PC-9 (cell line): ENCODE results near the gene DNAJB6. TPM values are rescaled to one million over a fixed set of nuclear protein-coding genes. Genes with fewer than 3 reads are reported as not detected.

Experiments used
- BruUV-seq: library from RNA; stranded (reverse); fragments of 400-500 nt; replicated peaks from 2 replicates; lab custom pipeline; 2021; lab: Mats Ljungman, UMichigan
- CTCF ChIA-PET: fragments of 300-600 bp; sonication (Branson Sonifier 250); formaldehyde crosslinking; loops from one replicate; lab custom pipeline; 2022; ENCODE audit warnings: antibody characterized with exemption; lab: Charles Lee
- POLR2A ChIA-PET: fragments of 300-600 bp; sonication (Branson Sonifier 250); formaldehyde crosslinking; loops from one replicate; lab custom pipeline; 2022; ENCODE audit warnings: antibody characterized with exemption; ENCODE audit not compliant: unreplicated experiment; lab: Charles Lee
- DNase-seq, 2 experiments: peaks; one replicate each; pipeline versions ENCODE4 v3.0.0 to v3.0.0-alpha.2; 2015 to 2022; ENCODE audit warnings: mixed read lengths in 1 of 2
- H2AFZ ChIP-seq: fragments of 200-600 bp; sonication (generic); 2 replicates; pipeline ENCODE4 v1.8.1; 2017; ENCODE audit warnings: antibody characterized with exemption
- H3F3A ChIP-seq: fragments of 200-600 bp; sonication (generic); 2 replicates; pipeline ENCODE4 v1.8.1; 2017; ENCODE audit warnings: antibody characterized with exemption, mild to moderate bottlenecking, low read depth; ENCODE audit not compliant: insufficient read depth
- H3K27ac ChIP-seq: fragments of 200-600 bp; sonication (generic); 2 replicates; pipeline ENCODE4 v1.6.1; 2016; ENCODE audit warnings: mixed run types
- H3K27me3 ChIP-seq: fragments of 200-600 bp; sonication (generic); 2 replicates; pipeline ENCODE4 v1.6.1; 2016; ENCODE audit warnings: low read depth, mixed run types; ENCODE audit not compliant: insufficient read depth
- H3K36me3 ChIP-seq: fragments of 200-600 bp; sonication (generic); 2 replicates; pipeline ENCODE4 v1.6.1; 2016; ENCODE audit warnings: low read depth, mixed run types
- H3K4me1 ChIP-seq: fragments of 200-600 bp; sonication (generic); replicated peaks from 2 replicates; pipeline ENCODE4 v1.6.1; 2016; ENCODE audit warnings: mixed run types; ENCODE audit not compliant: insufficient read depth
- H3K4me2 ChIP-seq: fragments of 200-600 bp; sonication (generic); 2 replicates; pipeline ENCODE4 v1.6.1; 2017; ENCODE audit warnings: mixed run types
- H3K4me3 ChIP-seq: fragments of 200-600 bp; sonication (generic); 2 replicates; pipeline ENCODE4 v1.6.1; 2016; ENCODE audit warnings: mixed run types
- H3K79me2 ChIP-seq: fragments of 200-600 bp; sonication (generic); 2 replicates; pipeline ENCODE4 v1.6.1; 2017; ENCODE audit warnings: low read depth, mixed run types
- H3K9me2 ChIP-seq: fragments of 200-600 bp; sonication (generic); 2 replicates; pipeline ENCODE4 v1.8.1; 2017; ENCODE audit warnings: mild to moderate bottlenecking; ENCODE audit not compliant: insufficient read depth
- H3K9me3 ChIP-seq: fragments of 200-600 bp; sonication (generic); 2 replicates; pipeline ENCODE4 v1.8.1; 2016; ENCODE audit warnings: low read depth; ENCODE audit not compliant: insufficient read depth
- H4K20me1 ChIP-seq: fragments of 200-600 bp; sonication (generic); 2 replicates; pipeline ENCODE4 v1.8.1; 2017; ENCODE audit not compliant: insufficient read depth
- EZH2 ChIP-seq: fragments of 200-600 bp; sonication (generic); IDR thresholded peaks from 2 replicates; pipeline ENCODE4 v1.8.0; 2017; ENCODE audit warnings: antibody characterized with exemption, low read depth
- intact Hi-C: fragments of 100-400 bp; cut with micrococcal nuclease; formaldehyde crosslinking; loops from one replicate; pipeline ENCODE4 v1.10.0; 2022; ENCODE audit not compliant: unreplicated experiment
- total RNA-seq: library from RNA; stranded (reverse); gene quantifications from 2 replicates; pipeline ENCODE4 v1.2.3, GENCODE V29; 2021
- TF ChIP-seq, protein P1 (sequence below): fragments of 200-600 bp; sonication (generic); conservative IDR thresholded peaks from 2 replicates; pipeline ENCODE4 v1.6.1; 2017; ENCODE audit warnings: mixed run types, antibody characterized with exemption, mild to moderate bottlenecking, moderate library complexity

DNAJB6 gene
- total RNA-seq, 1 experiment from 2014 or later = 182 TPM

GRCh38 chr7:157395206-157395605 lies 58.4 kb downstream of the DNAJB6 start:
- intact Hi-C loops = no loop called here
- no peak overlapping the region for H3K4me2 ChIP-seq
- H3K9me2 ChIP-seq = no peaks in the 10 kb centered on the region
- no peaks in the 10 kb centered on the region for H3K4me1 ChIP-seq
- no peak overlapping the region for H3K4me3 ChIP-seq
- H3K79me2 ChIP-seq = peaks cover 51% of the 10 kb centered on the region
- DNase-seq = no peak
- H3F3A ChIP-seq = peaks cover 37% of the 10 kb centered on the region
- POLR2A ChIA-PET = interaction anchor here (0.7 kb wide), 1 partner anchor 10 kb away, joined by 19 read pairs; no protein-coding TSS in a partner anchor
- no peak overlapping the region for H3K27ac ChIP-seq
- no peak overlapping the region for H2AFZ ChIP-seq
- no TSS peak for BruUV-seq
- H3K36me3 ChIP-seq = peaks cover 10% of the 10 kb centered on the region; the same call in 1 of the 2 replicates
- TF ChIP-seq, protein P1, sequence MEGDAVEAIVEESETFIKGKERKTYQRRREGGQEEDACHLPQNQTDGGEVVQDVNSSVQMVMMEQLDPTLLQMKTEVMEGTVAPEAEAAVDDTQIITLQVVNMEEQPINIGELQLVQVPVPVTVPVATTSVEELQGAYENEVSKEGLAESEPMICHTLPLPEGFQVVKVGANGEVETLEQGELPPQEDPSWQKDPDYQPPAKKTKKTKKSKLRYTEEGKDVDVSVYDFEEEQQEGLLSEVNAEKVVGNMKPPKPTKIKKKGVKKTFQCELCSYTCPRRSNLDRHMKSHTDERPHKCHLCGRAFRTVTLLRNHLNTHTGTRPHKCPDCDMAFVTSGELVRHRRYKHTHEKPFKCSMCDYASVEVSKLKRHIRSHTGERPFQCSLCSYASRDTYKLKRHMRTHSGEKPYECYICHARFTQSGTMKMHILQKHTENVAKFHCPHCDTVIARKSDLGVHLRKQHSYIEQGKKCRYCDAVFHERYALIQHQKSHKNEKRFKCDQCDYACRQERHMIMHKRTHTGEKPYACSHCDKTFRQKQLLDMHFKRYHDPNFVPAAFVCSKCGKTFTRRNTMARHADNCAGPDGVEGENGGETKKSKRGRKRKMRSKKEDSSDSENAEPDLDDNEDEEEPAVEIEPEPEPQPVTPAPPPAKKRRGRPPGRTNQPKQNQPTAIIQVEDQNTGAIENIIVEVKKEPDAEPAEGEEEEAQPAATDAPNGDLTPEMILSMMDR = no peak
- TF ChIP-seq EZH2 = no peak
- CTCF ChIA-PET = no interaction called here
- no peaks in the 10 kb centered on the region for H3K9me3 ChIP-seq
- H3K27me3 ChIP-seq = no peaks in the 10 kb centered on the region
- H4K20me1 ChIP-seq = peaks cover 94% of the 10 kb centered on the region

DNA sequence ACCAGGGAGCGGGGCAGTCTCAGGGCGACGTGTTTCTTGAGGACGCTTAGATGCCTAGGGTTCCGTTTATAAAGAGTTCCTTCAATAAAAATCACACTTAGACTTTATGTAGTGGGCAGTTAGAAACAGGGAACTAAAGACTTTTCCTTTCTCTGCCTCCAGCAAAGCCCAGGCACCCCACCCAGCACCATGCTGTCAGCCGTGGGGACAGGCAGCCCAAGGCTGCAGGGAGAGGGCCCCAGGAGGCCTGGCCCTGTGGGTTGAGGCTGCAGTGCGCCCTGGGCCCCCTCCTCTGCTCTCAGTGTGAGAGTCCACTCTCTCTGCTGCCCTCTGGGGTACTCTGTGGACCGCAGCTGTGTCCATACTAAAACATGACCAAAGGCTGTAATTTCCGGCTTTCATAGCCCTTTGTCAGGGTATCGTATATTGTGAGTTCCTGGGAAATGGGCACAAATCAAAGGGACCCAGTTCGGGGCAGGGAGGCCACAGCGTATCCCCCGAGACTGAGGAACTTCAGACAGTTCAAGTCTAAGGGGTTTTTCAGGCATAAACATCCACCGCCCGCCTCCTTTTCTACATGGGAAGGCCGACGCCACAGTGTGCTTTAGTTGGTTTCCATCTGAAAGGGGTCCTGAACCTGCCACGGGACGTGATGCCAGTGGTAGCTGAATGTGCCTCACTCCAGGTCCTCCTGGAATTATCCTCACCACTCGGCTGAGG lies 59.7 kb downstream of the DNAJB6 start:
- H3K79me2 ChIP-seq = peaks cover 41% of the 10 kb centered on the region
- H3K9me3 ChIP-seq = no peaks in the 10 kb centered on the region
- DNase-seq = no peak
- no peaks in the 10 kb centered on the region for H3K27me3 ChIP-seq
- no peak for TF ChIP-seq EZH2
- TF ChIP-seq, protein P1 = no peak
- no peak overlapping the region for H3K27ac ChIP-seq
- no TSS peak for BruUV-seq
- no peak overlapping the region for H2AFZ ChIP-seq
- H4K20me1 ChIP-seq = peaks cover 81% of the 10 kb centered on the region
- ChIA-PET CTCF (interaction anchor here (0.7 kb wide), 1 partner anchor 1758 kb away, joined by 3 read pairs; no protein-coding TSS in a partner anchor), POLR2A (interaction anchor here (0.6 kb wide), 1 partner anchor 50 kb away, joined by 3 read pairs; no protein-coding TSS in a partner anchor)
- intact Hi-C loops = no loop called here
- no peak overlapping the region for H3K4me3 ChIP-seq
- peaks cover 11% of the 10 kb centered on the region; the same call in 1 of the 2 replicates for H3K36me3 ChIP-seq
- H3K4me1 ChIP-seq = no peaks in the 10 kb centered on the region
- peaks cover 26% of the 10 kb centered on the region for H3F3A ChIP-seq
- H3K4me2 ChIP-seq = no peak overlapping the region
- no peaks in the 10 kb centered on the region for H3K9me2 ChIP-seq

GRCh38 chr7:157397036-157397720 lies 60.4 kb downstream of the DNAJB6 start:
- Histone ChIP-seq H3K27ac (no peak overlapping the region), H3K9me2 (no peaks in the 10 kb centered on the region), H3K4me3 (no peak overlapping the region), H3K9me3 (no peaks in the 10 kb centered on the region), H4K20me1 (peaks cover 79% of the 10 kb centered on the region), H3K4me1 (no peaks in the 10 kb centered on the region), H3K79me2 (peaks cover 38% of the 10 kb centered on the region), H3K36me3 (peaks cover 11% of the 10 kb centered on the region; the same call in 1 of the 2 replicates), H3K4me2 (no peak overlapping the region), H3K27me3 (no peaks in the 10 kb centered on the region), H2AFZ (no peak overlapping the region), H3F3A (peaks cover 31% of the 10 kb centered on the region)
- no TSS peak for BruUV-seq
- no peak for DNase-seq
- ChIA-PET POLR2A (interaction anchor here (0.6 kb wide), 1 partner anchor 51 kb away, joined by 3 read pairs; no protein-coding TSS in a partner anchor), CTCF (no interaction called here)
- TF ChIP-seq EZH2 = no peak
- TF ChIP-seq, protein P1 = no peak
- intact Hi-C loops = no loop called here
